ENCODE measurements around the gene MAMSTR. TPM values are rescaled to one million over a fixed set of nuclear protein-coding genes. Genes with fewer than 3 reads are reported as not detected.
A peak's percentile ranks its signal among the peaks of the same experiment; 100 is the strongest.

The MAMSTR gene
- total and polyA plus RNA-seq, 12 donors = 1.9 to 7.5 (median 3.4) TPM

- intact Hi-C loops (cut with DNase I) = no loop called here
- Histone ChIP-seq H3K4me3 (peak within 1 kb of the TSS in 9 of 10 donors; percentile 6 to 55 (median 39)), H3K9me3 (no peaks in the 10 kb centered on the region), H3K4me1 (peaks cover 0 to 41% (median 21%) of the 10 kb centered on the region in 9 donors), H3K27me3 (peaks cover 0 to 32% (median 11%) of the 10 kb centered on the region in 7 donors), H3K27ac (peak within 1 kb of the TSS; percentile 60 to 91 (median 82)), H3K36me3 (peaks cover 0 to 28% (median 0%) of the 10 kb centered on the region in 9 donors)
- DNase-seq (peak; percentile 79 to 94), ATAC-seq (peak; percentile 76 to 90 (median 84))
- 5 to 7% methylated on average over 31 of the region's 31 CpGs for WGBS, 2 donors
- no peak for TF ChIP-seq CTCF (IDR thresholded peaks at IDR 0.05)
Observed at GRCh38 chr19:48746738-48747575, 27.4 kb upstream of the MAMSTR start, which contains the start of gene IZUMO1. Gene IZUMO1 (minus strand): TSS chr19:48746909. CDS start chr19:48745859, 1,050 bp downstream.

- peaks cover 0 to 28% (median 0%) of the 10 kb centered on the region in 9 donors for H3K36me3 ChIP-seq
- no peak for ATAC-seq
- no peak for TF ChIP-seq CTCF (IDR thresholded peaks at IDR 0.05)
- H3K9me3 ChIP-seq = no peaks in the 10 kb centered on the region
- peak overlapping the region; percentile 60 to 91 (median 82) for H3K27ac ChIP-seq
- intact Hi-C loops (cut with DNase I) = no loop called here
- 67 to 73% methylated on average over 8 of the region's 8 CpGs for WGBS, 2 donors
- no peak for DNase-seq
- H3K4me3 ChIP-seq = peak overlapping the region in 3 of 10 donors; percentile 14 to 53 (median 47)
- peaks cover 0 to 24% (median 4%) of the 10 kb centered on the region in 7 donors for H3K27me3 ChIP-seq
- H3K4me1 ChIP-seq = peaks cover 0 to 41% (median 24%) of the 10 kb centered on the region in 9 donors
Observed at GRCh38 chr19:48746110-48746509, 26.6 kb upstream of the MAMSTR start.

GRCh38 chr19:48745208-48745995, 25.9 kb upstream of the MAMSTR start:
- Histone ChIP-seq H3K4me1 (peaks cover 0 to 41% (median 22%) of the 10 kb centered on the region in 9 donors), H3K27me3 (peaks cover 0 to 23% (median 3%) of the 10 kb centered on the region in 7 donors), H3K4me3 (no peak overlapping the region), H3K27ac (no peak overlapping the region), H3K36me3 (peaks cover 0 to 23% (median 0%) of the 10 kb centered on the region in 9 donors), H3K9me3 (no peaks in the 10 kb centered on the region)
- DNase-seq (peak in 1 of 2 donors; percentile 68), ATAC-seq (peak in 2 of 8 donors; percentile 18 to 43)
- no peak for TF ChIP-seq CTCF (IDR thresholded peaks at IDR 0.05)
- WGBS, 2 donors = 29 to 38% methylated on average over 33 of the region's 33 CpGs
- intact Hi-C loops (cut with DNase I) = no loop called here

- Histone ChIP-seq H3K27ac (peak overlapping the region; percentile 53 to 97 (median 94)), H3K27me3 (peaks cover 0 to 38% (median 3%) of the 10 kb centered on the region in 7 donors), H3K36me3 (peaks cover 0 to under 1% (median 0%) of the 10 kb centered on the region in 9 donors), H3K4me1 (peaks cover 0 to 46% (median 16%) of the 10 kb centered on the region in 9 donors), H3K4me3 (no peak overlapping the region), H3K9me3 (no peaks in the 10 kb centered on the region)
- no peak for DNase-seq
- ATAC-seq = no peak
- intact Hi-C loops (cut with DNase I) = loop anchor here in 2 of 10 donors (5.0 kb wide), 2 partner anchors 40 to 95 kb away; partner anchors contain the start of gene CA11 (in 1 of the 2)
- TF ChIP-seq CTCF (IDR thresholded peaks at IDR 0.05) = no peak
- WGBS, 2 donors = 90 to 93% methylated on average over 11 of the region's 11 CpGs
Observed at GRCh38 chr19:48742096-48742495, 22.6 kb upstream of the MAMSTR start.

Data from heart right ventricle (tissue), 16 donors.